ENCODE data around the gene FGF10. TPM values are rescaled to one million over a fixed set of nuclear protein-coding genes. Genes with fewer than 3 reads are reported as not detected.

The FGF10 gene
- total RNA-seq, 3 donors from 2014 or later (not counting 1 experiment from before 2014, with no cell fraction given) = not detected

GRCh38 chr5:44364097-44364496 is 25.1 kb downstream of the FGF10 start:
- H3K4me1 ChIP-seq (ENCODE audit: control insufficient read depth, insufficient read depth, low read length) = no peaks in the 10 kb centered on the region
- H3K36me3 ChIP-seq (ENCODE audit: control insufficient read depth, insufficient read depth, low read length) = no peaks in the 10 kb centered on the region
- intact Hi-C loops (cut with micrococcal nuclease) = no loop called here
- Mint-ChIP-seq H3K36me3 (no peaks in the 10 kb centered on the region), H3K9me3 (peaks cover 4 to 6% of the 10 kb centered on the region in 2 donors), H3K4me3 (no peak overlapping the region), H3K27ac (no peak overlapping the region), H3K4me1 (no peaks in the 10 kb centered on the region), H3K27me3 (ENCODE audit: low read depth in 2 of 2) (no peaks in the 10 kb centered on the region)
- TF ChIP-seq CTCF (IDR thresholded peaks at IDR 0.05) = no peak
- H3K27me3 ChIP-seq (ENCODE audit: control insufficient read depth, insufficient read depth, low read length) = no peaks in the 10 kb centered on the region
- WGBS (ENCODE audit: insufficient coverage) = 100% methylated on average over 2 of the region's 2 CpGs
- no peak overlapping the region for H3K27ac ChIP-seq (ENCODE audit: low read length)
- no peak for ATAC-seq
- no peak overlapping the region for H3K4me3 ChIP-seq (ENCODE audit: low read length)
- DNase-seq = no peak
- no peaks in the 10 kb centered on the region for H3K9me3 ChIP-seq (ENCODE audit: control insufficient read depth, insufficient read depth, low read length)

DNA sequence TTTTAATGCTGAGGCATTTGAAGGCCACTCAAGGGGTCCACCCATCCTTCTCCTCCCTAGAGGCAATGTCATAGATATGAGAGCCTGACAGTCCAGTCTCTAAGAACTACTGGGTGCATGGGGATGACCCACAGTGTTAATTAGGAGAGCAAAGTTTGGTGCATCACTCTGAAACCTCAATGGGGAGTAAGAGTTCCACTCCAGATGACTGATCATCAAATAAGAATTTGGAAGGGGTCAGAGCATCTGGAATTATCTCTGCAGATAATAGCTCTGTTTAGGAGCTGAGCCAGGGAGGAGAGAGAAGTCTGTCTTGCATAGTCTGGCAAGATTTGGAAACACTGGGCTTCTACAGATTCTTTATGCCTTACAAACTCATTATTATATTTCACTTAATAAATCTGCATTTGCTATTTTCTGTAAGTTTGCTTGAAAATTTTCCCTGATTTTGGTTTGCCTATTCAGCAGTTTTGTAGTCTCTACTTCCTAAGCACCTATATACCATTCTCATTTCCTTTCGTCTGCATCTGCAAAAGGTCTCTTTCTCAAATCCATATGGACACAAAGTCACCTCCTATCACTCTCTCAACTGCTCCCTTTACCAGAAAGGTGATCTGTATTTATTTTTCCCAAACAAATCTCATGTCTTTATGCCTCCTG is 27.7 kb downstream of the FGF10 start:
- Mint-ChIP-seq H3K36me3 (no peaks in the 10 kb centered on the region), H3K4me1 (no peaks in the 10 kb centered on the region), H3K9me3 (peaks cover 6 to 9% of the 10 kb centered on the region in 2 donors), H3K27ac (no peak overlapping the region), H3K4me3 (no peak overlapping the region), H3K27me3 (ENCODE audit: low read depth in 2 of 2) (no peaks in the 10 kb centered on the region)
- no peak overlapping the region for H3K27ac ChIP-seq (ENCODE audit: low read length)
- no peak for ATAC-seq
- no peaks in the 10 kb centered on the region for H3K36me3 ChIP-seq (ENCODE audit: control insufficient read depth, insufficient read depth, low read length)
- H3K4me1 ChIP-seq (ENCODE audit: control insufficient read depth, insufficient read depth, low read length) = no peaks in the 10 kb centered on the region
- no peak overlapping the region for H3K4me3 ChIP-seq (ENCODE audit: low read length)
- no peaks in the 10 kb centered on the region for H3K9me3 ChIP-seq (ENCODE audit: control insufficient read depth, insufficient read depth, low read length)
- DNase-seq = no peak
- H3K27me3 ChIP-seq (ENCODE audit: control insufficient read depth, insufficient read depth, low read length) = no peaks in the 10 kb centered on the region
- TF ChIP-seq CTCF (IDR thresholded peaks at IDR 0.05) = no peak
- intact Hi-C loops (cut with micrococcal nuclease) = no loop called here
- WGBS (ENCODE audit: insufficient coverage) = 70% methylated on average over 1 of the region's 1 CpG

DNA sequence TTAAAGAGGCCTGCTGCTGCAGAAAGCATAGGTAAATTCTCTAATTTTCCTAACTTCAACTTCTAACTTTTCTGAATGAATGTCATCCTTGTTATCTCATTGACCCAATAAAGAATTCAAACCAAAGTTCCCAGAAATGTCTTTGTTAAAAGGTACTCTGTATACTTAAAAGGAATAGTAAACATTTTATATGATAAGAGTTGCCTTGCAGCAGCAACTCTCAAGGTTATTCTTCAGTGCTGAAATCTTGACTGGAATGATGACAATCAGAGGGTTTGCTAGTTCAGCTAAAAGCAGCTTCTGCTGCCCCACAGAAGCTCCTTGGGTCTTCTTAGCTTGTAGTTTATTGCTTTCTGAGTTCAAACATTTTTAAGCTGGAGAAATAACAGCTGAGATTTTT is 28.3 kb downstream of the FGF10 start:
- H3K36me3 ChIP-seq (ENCODE audit: control insufficient read depth, insufficient read depth, low read length) = no peaks in the 10 kb centered on the region
- H3K27me3 ChIP-seq (ENCODE audit: control insufficient read depth, insufficient read depth, low read length) = no peaks in the 10 kb centered on the region
- DNase-seq (no peak), ATAC-seq (no peak)
- Mint-ChIP-seq H3K36me3 (no peaks in the 10 kb centered on the region), H3K27ac (no peak overlapping the region), H3K4me3 (no peak overlapping the region), H3K4me1 (no peaks in the 10 kb centered on the region), H3K9me3 (peaks cover 6 to 9% of the 10 kb centered on the region in 2 donors), H3K27me3 (ENCODE audit: low read depth in 2 of 2) (no peaks in the 10 kb centered on the region)
- no peak for TF ChIP-seq CTCF (IDR thresholded peaks at IDR 0.05)
- H3K4me3 ChIP-seq (ENCODE audit: low read length) = no peak overlapping the region
- H3K9me3 ChIP-seq (ENCODE audit: control insufficient read depth, insufficient read depth, low read length) = no peaks in the 10 kb centered on the region
- no peaks in the 10 kb centered on the region for H3K4me1 ChIP-seq (ENCODE audit: control insufficient read depth, insufficient read depth, low read length)
- H3K27ac ChIP-seq (ENCODE audit: low read length) = no peak overlapping the region
- intact Hi-C loops (cut with micrococcal nuclease) = no loop called here

GRCh38 chr5:44358421-44358820 is 30.8 kb downstream of the FGF10 start:
- Mint-ChIP-seq H3K9me3 (peaks cover 3 to 9% of the 10 kb centered on the region in 2 donors), H3K27me3 (ENCODE audit: low read depth in 2 of 2) (no peaks in the 10 kb centered on the region), H3K4me1 (no peaks in the 10 kb centered on the region), H3K4me3 (no peak overlapping the region), H3K36me3 (no peaks in the 10 kb centered on the region), H3K27ac (no peak overlapping the region)
- no peaks in the 10 kb centered on the region for H3K36me3 ChIP-seq (ENCODE audit: control insufficient read depth, insufficient read depth, low read length)
- ATAC-seq (no peak), DNase-seq (no peak)
- WGBS (ENCODE audit: insufficient coverage) = 87% methylated on average over 2 of the region's 2 CpGs
- intact Hi-C loops (cut with micrococcal nuclease) = no loop called here
- H3K4me1 ChIP-seq (ENCODE audit: control insufficient read depth, insufficient read depth, low read length) = no peaks in the 10 kb centered on the region
- no peak overlapping the region for H3K4me3 ChIP-seq (ENCODE audit: low read length)
- H3K27ac ChIP-seq (ENCODE audit: low read length) = no peak overlapping the region
- no peak for TF ChIP-seq CTCF (IDR thresholded peaks at IDR 0.05)
- no peaks in the 10 kb centered on the region for H3K27me3 ChIP-seq (ENCODE audit: control insufficient read depth, insufficient read depth, low read length)
- no peaks in the 10 kb centered on the region for H3K9me3 ChIP-seq (ENCODE audit: control insufficient read depth, insufficient read depth, low read length)

All from natural killer cell (primary cell).